ENCODE measurements around the gene ZNF329.

GRCh38 chr19:58129284-58129683, 21.3 kb downstream of the ZNF329 start:
- TF ChIP-seq CTCF (conservative IDR thresholded peaks at IDR 0.05; ENCODE audit: low read length) (no peak), EZH2phosphoT487 (IDR thresholded peaks at IDR 0.05; ENCODE audit: borderline replicate concordance, low read depth, low read length) (no peak)
